Activated T-cell treated with anti-CD3 and anti-CD28 coated beads, Interleukin-2, amount 50 U/mL, for 72 hours (primary cell): ENCODE measurements around the gene APOL6. TPM values are rescaled to one million over a fixed set of nuclear protein-coding genes. Genes with fewer than 3 reads are reported as not detected.
"Not testable (repeated sequence)": the region's sequence is repeated elsewhere in the genome, so short reads cannot be mapped to it uniquely, and the experiment has no call there.

Experiments
- ATAC-seq, 2 donors: fragments of 150-1000 bp; cut with Tn5 transposase; replicated peaks in 1 of 2; 2 replicates each; pipeline ENCODE4 v1.10.0; 2021; ENCODE audit warnings: moderate library complexity in 2 of 2, mild to moderate bottlenecking in 1 of 2
- DNase-seq, 2 donors: peaks; one replicate each; pipeline ENCODE4 v3.0.0; 2021 to 2022; ENCODE audit warnings: mixed read lengths in 1 of 2
- H3K27ac Mint-ChIP-seq: one replicate; pipeline ENCODE4 v1.8.0; 2022; ENCODE audit warnings: mild to moderate bottlenecking, moderate library complexity, mixed read lengths
- H3K27me3 Mint-ChIP-seq: one replicate; pipeline ENCODE4 v1.8.0; 2022; ENCODE audit warnings: low read depth, mixed read lengths
- H3K36me3 Mint-ChIP-seq, 2 donors: one replicate each; pipeline ENCODE4 v1.8.0; 2022; ENCODE audit warnings: mixed read lengths in 2 of 2, mild to moderate bottlenecking in 1 of 2; ENCODE audit not compliant: insufficient read depth in 2 of 2
- H3K4me1 Mint-ChIP-seq: one replicate; pipeline ENCODE4 v1.8.0; 2022; ENCODE audit warnings: low read depth, mixed read lengths
- H3K4me3 Mint-ChIP-seq, 2 donors: one replicate each; pipeline ENCODE4 v1.8.0; 2022; ENCODE audit warnings: mild to moderate bottlenecking in 2 of 2, mixed read lengths in 2 of 2, moderate library complexity in 2 of 2
- H3K9me3 Mint-ChIP-seq, 2 donors: one replicate each; pipeline ENCODE4 v1.8.0; 2022; ENCODE audit warnings: mixed read lengths in 2 of 2
- total RNA-seq, 2 donors: library from RNA; stranded (reverse); gene quantifications; one replicate each; pipeline ENCODE4 v1.2.3, GENCODE V29; 2022

APOL6 gene
- total RNA-seq, 2 donors from 2014 or later, result 42.0 to 56.0 TPM

GRCh38 chr22:35656284-35656752 is 8.1 kb downstream of the APOL6 start:
- Mint-ChIP-seq H3K36me3 (peaks cover 34 to 71% of the 10 kb centered on the region in 2 donors), H3K9me3 (peaks cover 7 to 9% of the 10 kb centered on the region in 2 donors), H3K4me3 (no peak overlapping the region), H3K27ac (peak overlapping the region; percentile 34), H3K4me1 (peaks cover 56% of the 10 kb centered on the region), H3K27me3 (no peaks in the 10 kb centered on the region)
- DNase-seq, result no peak
- no peak for ATAC-seq

- Mint-ChIP-seq H3K27ac (peak overlapping the region; percentile 58), H3K27me3 (no peaks in the 10 kb centered on the region), H3K36me3 (peaks cover 41 to 74% of the 10 kb centered on the region in 2 donors), H3K4me3 (no peak overlapping the region), H3K4me1 (peaks cover 70% of the 10 kb centered on the region), H3K9me3 (peaks cover 7 to 9% of the 10 kb centered on the region in 2 donors)
- ATAC-seq, result no peak
- DNase-seq, result no peak
Observed at GRCh38 chr22:35657571-35658312, 9.5 kb downstream of the APOL6 start.

- Mint-ChIP-seq H3K9me3 (peaks cover 9% of the 10 kb centered on the region in 2 donors), H3K36me3 (peaks cover 48 to 75% of the 10 kb centered on the region in 2 donors), H3K27ac (peak overlapping the region; percentile 95), H3K27me3 (no peaks in the 10 kb centered on the region), H3K4me1 (peaks cover 60% of the 10 kb centered on the region), H3K4me3 (peak overlapping the region; percentile 50 to 57)
- DNase-seq (no peak), ATAC-seq (peak; percentile 79 to 83)
Observed at GRCh38 chr22:35660291-35661127, 12.3 kb downstream of the APOL6 start.

DNA sequence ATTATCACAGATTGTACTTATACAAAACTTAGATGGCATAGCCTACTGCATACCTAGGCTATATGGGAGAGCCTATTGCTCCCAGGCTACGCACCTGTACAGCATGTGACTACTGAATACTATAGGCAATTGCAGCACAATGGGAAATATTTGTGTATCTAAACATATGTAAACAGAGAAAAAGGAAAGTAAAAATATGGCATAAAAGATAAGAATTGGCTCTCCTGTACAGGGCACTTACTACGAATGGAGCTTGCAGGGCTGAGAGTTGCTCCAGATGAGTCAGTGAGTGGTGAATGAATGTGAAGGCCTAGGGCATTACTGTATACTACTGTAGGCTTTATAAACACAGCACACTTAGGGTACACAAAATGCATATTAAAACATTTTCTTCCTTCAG is 13.2 kb downstream of the APOL6 start:
- H3K27me3 Mint-ChIP-seq, result no peaks in the 10 kb centered on the region
- ATAC-seq (peak; percentile 79 to 90), DNase-seq (no peak)
- peak overlapping the region; percentile 87 for H3K27ac Mint-ChIP-seq
- H3K36me3 Mint-ChIP-seq, result peaks cover 50 to 69% of the 10 kb centered on the region in 2 donors
- peak overlapping the region in 1 of 2 donors; percentile 50 for H3K4me3 Mint-ChIP-seq
- peaks cover 9 to 10% of the 10 kb centered on the region in 2 donors for H3K9me3 Mint-ChIP-seq
- H3K4me1 Mint-ChIP-seq, result peaks cover 60% of the 10 kb centered on the region

GRCh38 chr22:35662914-35663313 is 14.7 kb downstream of the APOL6 start:
- ATAC-seq, result no peak
- Mint-ChIP-seq H3K9me3 (peaks cover 10 to 12% of the 10 kb centered on the region in 2 donors), H3K4me3 (peak overlapping the region in 1 of 2 donors; percentile 79), H3K27me3 (no peaks in the 10 kb centered on the region), H3K27ac (peak overlapping the region; percentile 90), H3K4me1 (peaks cover 50% of the 10 kb centered on the region), H3K36me3 (peaks cover 53 to 66% of the 10 kb centered on the region in 2 donors)
- DNase-seq, result no peak

GRCh38 chr22:35663371-35663770 is 15.1 kb downstream of the APOL6 start:
- peaks cover 8 to 11% of the 10 kb centered on the region in 2 donors for H3K9me3 Mint-ChIP-seq
- H3K36me3 Mint-ChIP-seq, result peaks cover 50 to 66% of the 10 kb centered on the region in 2 donors
- no peaks in the 10 kb centered on the region for H3K27me3 Mint-ChIP-seq
- peaks cover 46% of the 10 kb centered on the region for H3K4me1 Mint-ChIP-seq
- H3K27ac Mint-ChIP-seq, result peak overlapping the region; percentile 90
- ATAC-seq (no peak), DNase-seq (no peak)
- peak overlapping the region in 1 of 2 donors; percentile 79 for H3K4me3 Mint-ChIP-seq

DNA sequence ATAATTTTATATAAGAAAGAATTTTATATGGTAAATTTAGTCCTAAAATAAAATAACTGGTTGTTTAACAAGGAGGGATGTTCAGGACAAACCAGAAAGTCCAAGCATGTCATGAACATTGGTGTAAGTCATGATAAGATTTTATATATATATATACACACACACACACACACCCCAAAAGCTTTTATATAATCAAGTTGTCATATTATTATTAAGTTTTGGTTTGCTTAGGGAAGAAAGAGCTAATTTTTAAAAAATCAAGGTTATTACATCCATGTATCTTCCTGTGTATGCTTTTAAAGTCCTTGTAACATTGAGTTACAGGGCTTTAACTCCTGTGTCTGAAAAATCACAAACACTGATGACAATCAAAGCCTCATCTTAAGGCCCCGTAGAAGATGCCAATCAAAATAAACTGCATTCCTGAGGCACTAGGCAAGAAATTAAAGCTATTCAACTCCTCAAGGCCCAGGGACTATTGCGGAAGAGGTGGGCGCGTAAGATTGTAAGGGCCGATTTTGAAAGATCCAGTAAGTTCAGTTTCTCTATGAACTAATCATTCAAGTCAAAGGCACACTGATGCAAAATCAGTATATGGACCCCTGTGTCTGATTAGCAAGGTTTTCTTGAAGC is 16.8 kb downstream of the APOL6 start:
- H3K36me3 Mint-ChIP-seq, result peaks cover 37 to 53% of the 10 kb centered on the region in 2 donors
- H3K27me3 Mint-ChIP-seq, result no peaks in the 10 kb centered on the region
- ATAC-seq (no peak), DNase-seq (no peak)
- H3K9me3 Mint-ChIP-seq, result peaks cover 4 to 6% of the 10 kb centered on the region in 2 donors
- H3K27ac Mint-ChIP-seq, result no peak overlapping the region
- H3K4me3 Mint-ChIP-seq, result no peak overlapping the region
- peaks cover 29% of the 10 kb centered on the region for H3K4me1 Mint-ChIP-seq

DNA sequence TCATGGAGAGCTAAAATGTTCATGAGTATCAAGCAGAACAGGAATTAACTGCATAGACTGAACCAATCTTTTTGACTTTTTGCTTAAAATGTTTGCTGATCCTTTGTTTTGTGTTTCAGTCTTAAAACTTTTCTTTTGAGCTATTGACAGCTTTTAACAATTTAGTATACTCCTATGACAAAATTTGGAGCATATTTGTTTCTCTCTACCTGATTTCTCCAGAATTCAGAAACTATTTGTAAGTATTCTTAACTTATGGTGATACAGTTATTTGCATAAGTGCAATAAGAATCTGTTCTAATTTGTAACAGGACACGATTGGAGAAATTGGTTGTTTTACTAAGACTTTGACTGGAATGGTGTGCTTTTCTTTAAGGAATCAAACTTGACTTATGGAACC is 18.5 kb downstream of the APOL6 start:
- ATAC-seq, result not testable (repeated sequence)
- peaks cover 26 to 48% of the 10 kb centered on the region in 2 donors for H3K36me3 Mint-ChIP-seq

DNA sequence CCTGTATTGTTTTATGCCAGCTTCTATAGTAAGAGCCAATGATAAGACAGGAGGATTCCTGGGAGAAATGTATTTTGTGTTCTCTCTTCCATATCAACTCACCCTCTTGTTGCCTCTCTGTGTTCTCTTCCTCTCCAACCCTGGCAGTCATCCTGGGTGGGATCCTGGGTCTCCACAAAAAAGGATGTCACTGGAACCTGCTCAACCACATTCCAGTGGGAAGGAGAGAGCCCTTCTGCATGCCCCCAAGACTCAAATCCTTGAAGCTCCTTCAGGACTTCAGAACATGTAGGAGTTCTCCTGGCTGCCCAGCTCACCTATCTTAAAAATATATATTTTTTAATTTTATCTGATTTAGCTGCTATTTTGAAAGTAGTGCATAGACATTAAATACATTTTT is 26.1 kb downstream of the APOL6 start:
- peaks cover 14% of the 10 kb centered on the region in 2 donors for H3K9me3 Mint-ChIP-seq
- ATAC-seq (no peak), DNase-seq (no peak)
- H3K36me3 Mint-ChIP-seq, result peaks cover 19 to 32% of the 10 kb centered on the region in 2 donors
- peaks cover 11% of the 10 kb centered on the region for H3K4me1 Mint-ChIP-seq
- H3K4me3 Mint-ChIP-seq, result no peak overlapping the region
- H3K27me3 Mint-ChIP-seq, result no peaks in the 10 kb centered on the region
- H3K27ac Mint-ChIP-seq, result no peak overlapping the region

More for the DNA sequence above, 18.5 kb downstream of the APOL6 start:
- H3K27me3 Mint-ChIP-seq, H3K4me3 Mint-ChIP-seq, H3K27ac Mint-ChIP-seq, DNase-seq, H3K9me3 Mint-ChIP-seq: not testable (repeated sequence)
- peaks cover 12% of the 10 kb centered on the region for H3K4me1 Mint-ChIP-seq

GRCh38 chr22:35676065-35676464 is 27.8 kb downstream of the APOL6 start:
- DNase-seq, H3K27me3 Mint-ChIP-seq, H3K4me3 Mint-ChIP-seq, ATAC-seq: not testable (repeated sequence)
- Mint-ChIP-seq H3K4me1 (peaks cover 28% of the 10 kb centered on the region), H3K27ac (peak overlapping the region; percentile 9), H3K36me3 (peaks cover 23 to 32% of the 10 kb centered on the region in 2 donors), H3K9me3 (peaks cover 14 to 19% of the 10 kb centered on the region in 2 donors)

GRCh38 chr22:35677460-35678187 is 29.4 kb downstream of the APOL6 start:
- Mint-ChIP-seq H3K4me1 (peaks cover 28% of the 10 kb centered on the region), H3K36me3 (peaks cover 25 to 32% of the 10 kb centered on the region in 2 donors), H3K4me3 (no peak overlapping the region), H3K27ac (no peak overlapping the region), H3K27me3 (no peaks in the 10 kb centered on the region), H3K9me3 (peaks cover 16 to 19% of the 10 kb centered on the region in 2 donors)
- no peak for ATAC-seq
- no peak for DNase-seq

DNA sequence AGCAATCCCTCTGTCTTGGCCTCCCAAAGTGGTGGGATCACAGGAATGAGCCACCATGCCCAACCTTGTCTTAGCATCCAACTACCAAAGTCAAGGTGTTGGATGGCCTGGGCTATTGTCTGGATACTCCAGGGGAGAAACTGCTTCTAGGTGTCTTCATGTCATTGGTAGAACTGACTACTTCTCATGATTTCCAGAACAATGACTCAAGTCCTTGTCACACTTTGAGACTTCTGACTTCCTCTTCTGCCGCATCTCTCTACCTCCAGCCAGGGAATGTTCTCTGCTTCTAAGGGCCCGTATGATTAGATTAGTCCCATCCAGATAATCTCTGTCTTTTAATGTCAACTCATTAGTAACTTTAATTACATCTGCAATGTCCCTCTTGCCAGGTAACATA is 30.6 kb downstream of the APOL6 start:
- DNase-seq (no peak), ATAC-seq (peak; percentile 54 to 56)
- Mint-ChIP-seq H3K36me3 (peaks cover 23 to 32% of the 10 kb centered on the region in 2 donors), H3K27ac (peak overlapping the region; percentile 87), H3K4me3 (peak overlapping the region in 1 of 2 donors; percentile 24), H3K27me3 (no peaks in the 10 kb centered on the region), H3K9me3 (peaks cover 16 to 19% of the 10 kb centered on the region in 2 donors), H3K4me1 (peaks cover 28% of the 10 kb centered on the region)
